Activated effector memory CD4-positive, alpha-beta T cell treated with Interleukin-2 at 50 U/mL for 16 hours (primary cell): ENCODE results near the gene COPG1.

ENCODE experiments used
- DNase-seq: peaks from one replicate; pipeline ENCODE4 v3.0.0-alpha.2; 2020

COPG1 gene

DNA sequence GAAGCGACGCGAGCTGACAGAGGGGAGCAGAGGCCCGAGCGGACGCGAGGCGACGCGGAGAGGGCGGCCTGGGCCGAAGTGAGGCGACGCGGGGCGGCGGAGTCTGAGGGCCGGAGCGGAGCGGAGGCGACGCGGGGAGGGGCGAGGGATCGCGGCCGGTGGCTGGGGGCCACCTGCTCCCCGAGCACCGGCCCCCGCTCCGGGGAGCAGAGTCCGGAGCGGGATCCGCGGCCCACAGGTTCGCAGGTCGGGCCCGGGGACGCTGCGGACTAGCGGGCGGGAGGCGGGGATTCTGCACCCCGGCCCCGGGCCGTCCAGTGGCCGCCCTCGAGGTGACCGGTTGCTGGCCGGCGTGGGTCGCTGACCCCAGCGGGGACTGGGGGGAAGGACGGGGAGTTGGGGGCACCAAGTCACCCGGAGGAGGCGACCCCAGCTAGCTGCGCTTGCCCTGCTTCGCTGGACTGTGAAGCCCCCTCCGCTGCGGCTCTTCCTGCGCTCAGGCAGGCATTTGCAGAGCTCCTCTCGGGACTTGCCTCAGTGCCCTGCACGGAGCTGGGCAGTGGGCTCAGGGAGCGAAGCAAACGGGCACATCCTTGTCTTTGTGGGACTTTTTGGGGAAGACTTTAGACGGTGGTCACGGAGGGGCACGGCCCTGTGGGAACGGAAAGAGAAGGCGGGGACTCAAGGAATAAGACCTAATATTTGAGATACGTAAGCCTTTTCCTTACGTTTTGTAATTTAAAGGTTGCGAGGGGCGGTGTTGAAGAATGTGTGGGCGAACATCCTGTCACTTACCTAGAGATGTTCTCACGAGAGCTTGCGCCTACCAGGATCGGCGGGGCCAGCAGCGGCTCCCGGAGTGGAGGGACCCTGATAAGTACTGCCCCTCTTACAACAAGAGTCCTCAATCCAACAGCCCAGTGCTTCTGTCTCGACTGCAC lies 29.8 kb downstream of the COPG1 start:
- peak; percentile 26 for DNase-seq

DNA sequence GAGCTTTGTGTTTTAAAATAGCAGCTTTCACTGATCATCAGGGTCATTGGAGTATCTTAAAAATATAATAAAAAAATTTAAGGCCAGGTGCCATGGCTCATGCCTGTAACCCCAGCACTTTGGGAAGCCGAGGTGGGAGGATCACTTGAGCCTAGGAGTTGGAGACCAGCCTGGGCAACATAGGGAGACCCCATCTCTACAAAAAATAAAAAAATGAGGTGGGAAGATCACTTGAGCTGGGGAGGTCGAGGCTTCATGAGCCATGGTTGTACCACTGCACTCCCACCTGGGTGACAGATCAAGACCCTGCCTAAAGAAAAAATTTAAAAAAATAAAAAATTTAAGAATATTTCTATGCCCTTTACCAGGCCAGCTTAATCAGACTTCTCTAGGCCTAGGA lies 30.8 kb downstream of the COPG1 start:
- no peak for DNase-seq

DNA sequence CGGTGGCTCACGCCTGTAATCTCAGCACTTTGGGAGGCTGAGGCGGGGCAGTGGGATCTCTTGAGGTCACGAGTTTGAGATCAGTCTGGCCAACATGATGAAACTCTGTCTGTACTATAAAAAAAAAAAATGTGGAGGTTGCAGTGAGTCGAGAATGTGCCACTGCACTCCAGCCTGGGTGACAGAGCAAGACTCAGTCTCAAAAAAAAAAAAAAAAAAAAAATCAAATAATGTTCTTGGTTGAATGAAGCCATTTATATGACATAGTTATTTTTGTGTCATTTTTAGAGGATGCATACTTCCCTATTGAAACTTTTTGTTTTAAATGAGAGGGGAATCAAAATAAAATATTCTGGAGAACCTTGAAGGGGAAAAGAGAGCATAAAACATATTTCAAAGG lies 32.3 kb downstream of the COPG1 start:
- DNase-seq: no peak

DNA sequence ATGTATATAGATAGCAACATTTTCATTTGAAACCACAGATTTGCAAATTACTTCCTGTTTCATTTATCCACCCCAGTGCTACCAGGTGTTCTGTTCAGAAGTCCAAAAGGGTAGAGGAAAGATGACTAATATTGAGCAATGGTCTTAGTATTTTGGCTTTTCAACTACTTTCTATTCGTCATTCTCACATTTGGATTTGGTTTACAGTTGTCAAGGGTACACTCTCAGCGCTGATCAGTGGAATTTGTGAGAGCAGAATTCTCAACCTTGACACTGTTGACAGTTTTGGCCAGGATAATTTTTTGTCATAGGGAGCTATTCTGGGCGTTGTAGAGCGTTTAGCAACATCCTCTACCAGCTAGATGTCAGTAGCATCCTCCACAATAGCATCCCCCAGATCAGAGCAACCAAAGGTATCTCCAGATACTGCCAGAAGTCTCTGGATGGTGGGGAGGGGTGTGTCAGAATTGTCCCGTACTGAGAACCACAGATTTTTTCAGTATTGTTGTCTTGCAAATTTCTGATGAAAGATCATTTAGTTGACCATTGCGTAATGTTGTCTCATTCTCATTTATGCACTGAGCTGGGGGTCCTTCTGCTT lies 33.4 kb downstream of the COPG1 start:
- DNase-seq: no peak

DNA sequence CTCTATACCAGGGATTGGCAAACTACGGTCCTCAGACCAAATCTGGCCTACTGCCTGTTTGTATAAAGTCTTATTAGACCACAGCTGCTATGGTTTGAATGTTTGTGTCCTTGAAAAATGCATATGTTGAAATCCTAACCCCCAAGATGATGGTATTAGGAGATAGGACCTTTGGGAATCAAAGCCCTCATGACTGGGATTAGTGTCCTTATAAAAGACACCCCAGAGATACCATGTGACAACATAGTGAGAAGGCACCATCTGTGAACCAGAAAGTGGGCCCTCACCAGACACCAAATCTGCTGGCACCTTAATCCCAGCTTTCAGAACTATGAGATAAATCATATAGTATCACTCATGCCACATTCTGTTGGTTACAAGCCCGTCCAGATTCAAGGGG lies 36.7 kb downstream of the COPG1 start:
- no peak for DNase-seq

DNA sequence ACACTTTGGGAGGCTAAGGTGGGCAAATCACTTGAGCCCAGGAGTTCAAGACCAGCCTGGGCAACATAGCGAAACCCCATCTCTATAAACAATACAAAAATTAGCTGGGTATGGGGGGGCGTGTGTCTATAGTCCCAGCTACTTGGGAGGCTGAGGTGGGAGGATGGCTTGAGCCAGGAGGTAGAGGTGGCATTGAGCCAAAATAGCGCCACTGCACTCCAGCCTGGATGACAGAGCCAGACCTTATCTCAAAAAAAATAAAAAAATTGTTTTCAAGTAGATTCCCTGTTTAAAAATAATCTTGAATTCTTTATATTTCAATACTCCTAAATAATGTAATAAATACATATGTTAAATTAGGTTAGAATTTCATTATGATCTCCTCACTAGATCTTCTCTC lies 39.0 kb downstream of the COPG1 start:
- DNase-seq: no peak

DNA sequence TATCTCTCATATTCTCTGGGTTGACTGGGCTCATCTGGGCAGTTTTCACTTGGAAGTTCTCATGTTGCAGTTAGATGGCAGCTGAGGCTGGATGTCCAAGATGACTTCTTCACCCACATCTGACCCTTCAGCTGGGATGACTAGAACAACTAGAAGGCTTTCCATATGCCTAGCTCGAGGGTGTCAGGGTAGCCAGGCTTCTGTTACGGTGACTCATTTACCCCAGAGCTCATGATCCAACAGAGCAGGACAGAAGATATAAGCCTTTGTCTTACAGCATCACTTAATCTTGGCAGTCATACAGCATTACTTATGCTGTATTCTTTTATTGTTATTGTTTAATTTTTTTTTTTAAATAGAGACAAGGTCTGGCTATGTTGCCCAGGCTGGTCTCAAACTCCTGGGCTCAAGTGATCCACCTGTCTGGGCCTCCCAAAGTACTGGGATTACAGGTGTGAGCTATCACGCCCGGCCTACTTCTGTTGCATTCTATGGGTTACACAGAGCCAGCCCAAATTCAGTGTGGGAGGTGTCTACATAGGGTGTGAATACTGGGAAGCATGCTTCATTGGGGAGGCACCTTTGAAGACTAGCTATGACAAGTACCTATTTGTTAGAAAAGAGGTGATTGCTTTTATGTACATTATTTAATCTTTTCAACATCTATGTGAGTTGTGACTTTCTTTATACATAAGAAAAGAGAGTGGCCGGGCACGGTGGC lies 40.0 kb downstream of the COPG1 start:
- no peak for DNase-seq

DNA sequence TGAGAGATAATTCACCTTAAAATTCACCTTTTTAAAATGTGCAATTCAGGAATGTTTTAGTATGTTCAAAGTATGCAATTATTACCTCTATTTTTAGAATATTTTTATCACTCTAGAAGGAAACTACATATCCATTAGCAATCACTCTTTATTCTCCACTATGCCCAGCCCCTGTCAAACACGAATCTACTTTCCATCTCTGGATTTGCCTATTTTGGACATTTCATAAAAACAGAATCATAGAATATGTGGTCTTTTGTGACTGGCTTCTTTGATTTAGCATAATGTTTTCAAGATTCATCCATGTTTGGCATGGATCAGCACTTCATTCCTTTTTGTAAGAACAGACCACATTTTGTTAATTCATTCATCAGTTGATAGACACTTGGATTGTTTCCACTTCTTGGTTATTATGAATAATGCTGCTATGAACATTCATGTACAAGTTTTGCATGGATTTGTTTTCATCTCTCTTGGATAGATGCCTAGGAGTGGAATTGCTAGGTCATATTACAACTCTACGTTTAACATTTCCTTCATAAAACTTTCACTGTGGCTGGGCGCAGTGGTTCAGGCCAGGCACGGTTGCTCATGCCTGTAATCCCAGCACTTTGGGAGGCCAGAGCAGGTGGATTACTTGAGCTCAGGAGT lies 42.0 kb downstream of the COPG1 start:
- no peak for DNase-seq

DNA sequence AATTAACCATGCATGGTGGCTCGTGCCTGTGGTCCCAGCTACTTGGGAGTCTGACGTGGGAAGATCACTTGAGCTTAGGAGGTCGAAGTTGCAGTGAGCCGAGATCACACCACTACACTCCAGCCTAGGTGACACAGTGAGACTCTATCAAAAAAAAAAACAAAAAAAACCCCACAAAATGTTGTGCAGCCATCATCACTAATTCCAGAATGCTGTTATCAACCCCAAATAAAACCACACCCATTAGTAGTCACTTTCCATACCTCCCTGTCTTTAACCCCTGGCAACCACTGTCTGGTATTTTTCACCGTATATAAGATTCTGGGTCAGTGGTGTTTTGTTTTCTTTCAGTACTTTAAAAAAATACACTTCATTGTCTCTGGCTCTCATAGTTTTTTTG lies 45.9 kb downstream of the COPG1 start:
- no peak for DNase-seq

DNA sequence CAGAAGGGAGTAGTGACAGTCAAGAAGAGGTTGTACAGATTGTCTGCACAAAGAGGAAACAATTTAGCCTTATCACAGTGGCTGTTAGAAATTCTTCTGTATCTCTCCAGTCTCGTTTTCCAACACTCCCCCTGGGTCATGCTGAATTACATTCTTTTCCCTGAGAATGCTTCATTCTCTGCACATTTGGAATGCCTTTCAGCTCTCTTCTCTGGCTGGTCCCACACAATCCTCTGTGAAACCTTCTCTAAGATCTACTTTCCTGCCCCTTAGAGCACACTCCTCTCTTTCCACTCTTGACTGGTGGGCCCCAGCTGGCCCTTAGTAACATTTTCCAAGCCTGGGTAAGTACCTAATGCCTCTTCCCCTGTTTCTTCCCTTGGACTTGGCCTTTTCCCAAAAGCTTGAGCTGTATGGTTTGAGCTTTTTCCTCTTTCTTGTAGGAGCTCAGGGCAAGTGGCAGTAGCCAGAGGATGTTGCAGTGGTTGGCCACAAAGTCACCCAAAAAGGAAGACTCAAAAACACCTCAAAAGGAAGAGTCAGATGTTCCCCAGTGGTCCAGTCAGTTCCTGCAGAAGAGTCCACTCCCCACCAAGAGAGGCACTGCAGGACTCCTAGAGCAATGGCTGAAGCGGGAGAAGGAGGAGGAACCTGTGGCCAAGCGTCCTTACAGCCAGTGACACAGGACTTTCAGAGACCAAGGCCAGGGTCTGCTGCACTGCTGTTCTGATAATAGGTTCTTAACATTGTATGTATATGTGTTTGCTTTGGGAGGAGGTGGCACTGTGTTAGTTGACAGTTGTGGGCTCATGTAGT lies 54.9 kb downstream of the COPG1 start:
- no peak for DNase-seq

DNA sequence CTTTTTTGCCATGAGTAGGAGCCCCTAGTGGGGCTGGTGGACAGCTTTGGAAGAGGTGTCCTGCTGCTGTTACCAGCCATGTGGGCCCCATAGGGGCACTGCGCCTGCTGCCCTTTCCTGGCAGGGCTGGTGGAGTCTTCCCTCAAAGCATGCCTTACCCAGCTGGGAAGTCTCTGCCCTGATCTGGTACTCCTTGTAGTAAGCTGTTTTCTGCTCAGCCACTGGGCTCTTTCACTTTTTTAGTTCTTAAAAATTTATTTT lies 55.5 kb downstream of the COPG1 start:
- DNase-seq: no peak

DNA sequence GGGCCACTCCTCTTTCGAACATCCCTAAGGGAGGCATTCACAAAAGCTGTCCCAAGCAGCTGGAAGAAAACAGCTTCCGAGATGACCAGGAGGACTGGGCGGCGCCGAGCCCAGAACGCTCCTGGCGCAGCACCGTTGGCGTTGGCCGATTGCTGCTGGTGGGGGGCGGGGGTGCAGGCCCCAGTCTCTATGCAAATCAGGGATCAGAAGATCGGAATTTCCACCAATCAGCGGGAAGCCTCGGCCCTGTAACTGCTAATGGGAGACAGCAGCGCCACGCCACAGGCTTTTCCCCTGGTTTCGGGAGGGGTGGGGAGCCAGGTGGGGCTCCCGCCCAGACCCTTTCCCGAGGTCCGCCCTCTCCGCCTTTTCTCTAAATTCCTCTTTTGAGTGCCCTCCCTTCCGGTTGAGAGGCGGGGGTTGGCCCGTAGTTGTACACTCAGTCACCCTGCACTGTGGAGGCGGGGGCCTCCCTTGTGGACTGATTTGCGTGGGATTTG lies 56.2 kb downstream of the COPG1 start:
- DNase-seq: no peak

DNA sequence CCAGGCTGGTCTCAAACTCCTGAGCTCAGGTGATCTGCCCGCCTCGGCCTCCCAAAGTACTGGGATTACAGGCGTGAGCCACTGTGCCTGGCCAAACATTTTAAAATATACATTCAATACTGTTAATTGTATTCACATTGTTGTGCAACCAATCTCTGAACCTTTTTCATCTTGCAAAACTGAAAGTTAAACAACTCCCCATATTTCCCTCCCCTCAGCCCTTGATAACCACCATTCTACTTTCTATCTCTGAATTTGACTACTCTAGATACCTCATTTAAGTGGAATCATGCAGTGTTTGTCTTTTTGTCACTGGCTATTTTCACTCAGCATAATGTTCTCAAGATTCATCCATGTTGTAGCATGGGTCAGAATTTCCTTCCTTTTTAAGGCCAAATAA lies 59.2 kb downstream of the COPG1 start:
- no peak for DNase-seq

DNA sequence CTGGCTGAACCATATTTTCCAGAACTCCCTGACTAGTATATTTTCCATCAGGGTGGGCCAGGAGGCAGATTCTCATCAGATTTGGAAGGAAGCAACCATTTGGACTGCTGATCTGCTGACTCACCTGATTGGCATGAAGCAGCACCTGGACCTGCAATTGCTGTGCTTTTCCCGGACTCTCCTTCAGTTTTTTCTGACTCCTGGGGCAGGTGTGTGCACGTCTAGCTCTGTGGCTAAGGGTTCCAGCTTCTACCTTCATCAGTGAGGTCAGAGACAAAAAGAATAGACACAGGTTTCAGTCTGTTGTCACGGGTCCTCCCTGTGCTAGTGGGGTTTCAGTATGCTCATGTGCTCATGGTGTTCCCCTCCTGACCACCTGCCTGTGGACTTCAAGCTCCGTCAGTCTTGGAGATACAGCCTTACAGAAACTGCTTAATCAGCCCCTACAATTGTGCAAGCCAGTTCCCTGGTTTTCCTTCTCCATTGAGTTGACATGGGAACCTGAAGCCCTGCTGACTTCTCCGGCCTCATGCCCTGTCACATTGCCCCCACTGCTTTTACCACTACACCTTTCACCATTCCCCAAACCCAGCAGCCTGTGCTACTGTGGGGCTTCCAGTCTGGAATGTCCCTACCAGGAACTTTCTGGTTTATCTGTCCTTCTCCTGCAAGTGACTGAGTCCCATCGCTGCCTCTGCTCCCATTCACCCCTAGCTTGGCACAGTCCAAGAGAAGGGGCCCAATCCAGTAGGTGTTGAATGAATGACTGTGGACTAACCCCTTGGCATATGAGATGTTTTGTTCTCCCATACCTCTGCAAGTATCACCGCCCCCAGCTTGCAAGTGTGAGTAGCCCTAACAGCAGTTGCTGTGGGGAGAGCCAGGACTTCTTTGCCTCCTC lies 61.0 kb downstream of the COPG1 start:
- DNase-seq: no peak

DNA sequence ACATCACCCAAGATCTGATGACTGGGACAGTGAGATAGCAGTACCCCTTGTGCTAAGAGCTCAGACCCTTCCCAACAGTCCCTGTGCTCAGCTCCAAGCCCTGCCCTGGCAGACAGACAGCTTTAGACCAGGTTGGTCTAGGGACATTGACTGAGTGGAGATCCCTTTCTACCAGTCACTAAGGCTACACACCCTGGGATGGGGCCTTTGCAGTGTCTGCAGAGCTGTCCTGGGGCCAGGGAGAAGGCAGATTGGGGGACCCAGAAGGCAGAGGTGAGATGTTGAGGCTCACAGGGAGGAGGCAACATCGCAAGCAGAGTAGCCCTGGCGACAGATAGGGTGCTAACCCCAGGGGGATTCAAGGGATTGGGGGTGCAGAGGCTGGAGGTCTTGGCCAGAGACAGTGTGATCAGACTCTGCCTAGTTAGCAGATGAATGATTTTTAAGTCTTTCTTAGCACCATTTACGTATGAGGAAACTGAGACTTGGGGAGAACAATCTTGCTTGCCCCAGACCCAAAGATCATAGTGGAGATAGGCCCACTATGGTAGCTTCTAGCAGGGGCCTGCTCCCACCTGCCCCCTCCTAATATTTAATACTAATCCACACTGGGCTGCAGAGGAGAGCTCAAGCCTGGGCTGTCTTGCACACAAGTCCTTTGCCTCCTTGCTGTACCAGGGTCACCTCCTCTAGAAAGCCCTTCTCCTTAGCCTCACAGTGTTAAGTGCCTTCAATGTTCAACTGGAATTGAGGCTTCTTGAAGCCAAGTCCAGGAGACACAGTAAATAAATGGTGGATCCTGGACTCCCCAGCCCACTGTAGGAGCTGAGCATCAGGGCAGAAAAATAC lies 61.9 kb downstream of the COPG1 start:
- DNase-seq: no peak

DNA sequence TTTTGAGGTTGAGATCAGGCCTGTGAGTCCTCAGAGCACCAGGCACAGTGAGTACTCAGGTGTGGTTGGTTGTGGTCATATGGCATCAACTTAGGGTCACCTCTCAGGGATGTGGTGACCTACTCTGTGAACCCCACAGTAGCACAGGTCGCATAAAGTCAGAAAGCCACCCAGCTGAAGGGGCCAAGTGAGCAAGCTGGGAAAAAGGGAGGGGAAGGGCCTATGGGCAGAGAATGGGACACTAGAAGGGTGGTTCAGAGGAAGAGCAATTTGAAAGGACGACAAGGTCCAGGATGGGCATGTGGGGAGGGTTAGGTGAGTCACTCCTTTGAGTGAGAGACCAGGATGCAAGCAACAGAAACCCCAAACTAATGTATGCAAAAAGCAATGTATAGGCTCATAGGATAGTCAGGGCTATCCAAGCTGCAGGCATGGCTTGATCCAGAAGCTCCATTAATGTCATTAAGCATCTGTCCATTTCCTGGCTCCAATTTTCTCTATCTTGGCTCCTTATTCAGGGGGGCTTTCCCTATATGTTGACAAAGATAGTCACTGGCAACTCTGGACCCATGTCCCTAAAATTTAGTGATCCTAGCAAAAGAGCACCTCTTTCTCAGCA lies 62.7 kb downstream of the COPG1 start:
- no peak for DNase-seq

DNA sequence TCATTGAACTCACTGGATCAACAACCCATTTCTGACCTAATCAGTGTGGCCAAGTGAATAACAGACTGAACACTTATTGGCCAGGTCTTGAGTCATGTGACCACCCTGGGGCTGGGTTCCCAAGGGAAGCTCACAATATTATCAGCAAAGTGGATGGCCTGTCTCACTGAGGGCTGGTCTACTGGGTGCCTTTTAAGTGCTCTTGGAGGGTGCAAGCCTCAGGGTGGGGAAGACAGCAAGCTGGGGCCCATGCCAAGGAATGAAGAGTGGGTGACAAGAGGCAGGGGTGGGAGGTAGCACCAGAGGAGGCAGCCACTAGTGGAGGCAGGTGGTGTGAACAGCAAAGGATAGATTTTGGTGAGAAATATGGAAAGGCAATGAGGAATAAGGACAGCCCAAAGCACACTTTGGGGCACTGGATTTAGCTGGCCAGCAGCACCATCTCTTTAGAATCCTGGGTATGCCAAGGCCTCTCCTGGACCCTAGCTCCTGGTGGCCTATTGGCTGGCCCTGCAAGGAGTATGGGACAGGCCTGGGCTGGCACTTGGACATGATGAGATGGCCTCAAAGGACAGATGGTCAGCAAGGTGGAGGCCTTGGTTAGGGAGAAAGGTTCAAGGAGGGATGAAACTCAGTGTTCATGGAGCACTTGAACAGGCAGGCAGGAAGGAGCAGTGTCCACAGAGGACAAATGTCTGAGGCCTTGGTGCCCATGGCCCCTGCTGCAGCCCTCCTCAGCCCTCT lies 63.4 kb downstream of the COPG1 start:
- DNase-seq: no peak

DNA sequence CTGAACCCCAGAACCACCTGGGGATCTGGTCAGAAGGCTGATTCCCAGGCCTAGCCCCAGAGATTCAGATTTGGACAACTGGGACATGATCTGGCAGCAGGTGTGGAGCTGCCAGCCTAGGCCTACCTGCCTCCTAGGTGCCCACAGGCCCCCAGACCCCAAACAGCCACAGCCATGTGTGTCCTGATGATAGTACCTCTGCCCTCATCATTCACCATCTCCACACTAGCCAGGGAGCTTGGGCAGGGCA lies 63.9 kb downstream of the COPG1 start:
- DNase-seq: no peak

DNA sequence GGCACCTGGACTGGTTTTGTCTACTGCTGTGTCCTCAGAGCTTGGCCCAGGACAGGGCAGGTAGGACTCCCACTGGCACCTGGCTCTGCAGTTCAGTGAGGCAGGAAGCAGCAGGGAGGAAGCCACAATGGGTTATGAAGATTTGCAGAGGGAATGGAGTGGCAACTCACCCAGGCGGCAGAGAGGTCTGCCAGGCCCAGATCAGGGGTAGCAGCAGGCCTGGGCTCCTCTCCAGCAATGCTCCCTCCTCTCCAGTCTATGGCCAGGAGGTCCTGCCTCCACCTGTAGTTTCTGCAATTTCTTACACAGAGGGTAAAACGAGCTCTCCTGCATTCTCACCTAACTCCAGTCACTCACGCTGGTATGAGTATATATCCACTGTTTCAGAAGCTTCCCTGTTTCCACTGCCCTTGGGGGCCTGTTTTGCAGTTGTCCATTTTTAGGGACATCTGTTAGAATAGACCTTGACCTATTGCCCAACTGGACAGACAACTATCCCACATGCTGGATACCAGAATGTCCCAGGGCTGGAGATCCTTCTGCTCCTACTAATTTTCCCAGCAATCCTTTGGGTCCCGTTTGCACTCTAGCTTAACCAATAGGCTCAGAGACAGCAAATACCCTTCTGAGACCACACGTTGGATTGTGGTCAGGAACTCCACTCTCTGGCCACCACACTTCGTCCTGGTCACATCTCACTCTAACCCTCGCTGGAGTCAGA lies 64.4 kb downstream of the COPG1 start:
- DNase-seq: no peak
